HL-60/S4 treated with retinoic acid at 250 ng/mL for 4 days and 3 days (cell line): ENCODE measurements around the gene ZNF677.
"Not testable (repeated sequence)": the region's sequence is repeated elsewhere in the genome, so short reads cannot be mapped to it uniquely, and the experiment has no call there.

Source experiments
- in situ Hi-C: fragments of 300-500 bp; cut with MboI; formaldehyde crosslinking; loops from 2 replicates; pipeline ENCODE4 v1.7.0; 2022; ENCODE audit warnings: low sequenced_read_pairs

ZNF677 gene

DNA sequence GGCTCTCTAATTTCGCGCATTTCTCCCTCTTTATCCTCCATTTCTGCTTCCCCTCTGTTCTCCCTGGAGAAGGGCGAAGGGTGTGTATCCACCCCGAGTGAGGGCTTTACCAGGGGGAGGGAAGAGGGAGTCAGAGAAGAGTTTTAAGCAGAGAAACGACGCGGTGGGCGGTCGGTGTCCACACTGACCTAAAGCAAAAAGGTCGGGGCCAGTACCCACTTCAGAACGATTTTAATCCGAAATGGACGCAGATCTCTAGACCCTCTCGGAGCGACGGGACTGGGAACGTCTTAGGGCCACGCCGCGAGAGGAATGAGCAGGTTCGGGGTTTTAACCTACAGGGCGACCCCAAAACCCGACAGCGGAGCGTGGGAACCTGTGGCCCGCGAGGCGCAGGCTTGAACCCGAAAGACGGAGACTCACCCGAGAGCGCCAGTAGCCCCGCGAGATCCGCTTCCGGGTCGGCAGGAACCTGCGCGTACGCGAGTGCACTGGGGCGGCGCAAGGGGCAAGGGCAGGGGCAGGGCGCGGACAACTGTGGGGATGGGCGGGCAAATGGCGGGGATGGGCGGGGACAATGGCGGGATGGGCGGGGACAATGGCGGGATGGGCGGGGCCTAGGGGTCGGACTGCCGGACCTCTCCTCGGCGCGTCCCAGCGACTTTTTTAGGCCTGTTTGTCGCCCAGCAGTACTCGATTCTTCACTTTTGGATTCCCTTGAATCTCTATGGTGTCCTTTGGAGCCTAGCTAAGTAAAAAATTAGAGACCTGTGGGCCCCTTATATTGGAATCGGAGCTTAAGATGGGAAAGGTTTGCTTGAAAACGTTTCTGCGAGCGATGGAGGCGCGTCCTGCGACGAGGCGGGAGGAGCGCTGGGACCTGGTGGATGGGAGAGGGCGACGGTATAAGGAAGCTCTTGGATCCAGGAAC is at the start of gene ZNF677:
Gene ZNF677, minus strand, starts transcription at position 463 of the 931 bp plus-strand sequence. CDS start 3,323 bp downstream, outside the sequence.
- in situ Hi-C loops: no loop called here

DNA sequence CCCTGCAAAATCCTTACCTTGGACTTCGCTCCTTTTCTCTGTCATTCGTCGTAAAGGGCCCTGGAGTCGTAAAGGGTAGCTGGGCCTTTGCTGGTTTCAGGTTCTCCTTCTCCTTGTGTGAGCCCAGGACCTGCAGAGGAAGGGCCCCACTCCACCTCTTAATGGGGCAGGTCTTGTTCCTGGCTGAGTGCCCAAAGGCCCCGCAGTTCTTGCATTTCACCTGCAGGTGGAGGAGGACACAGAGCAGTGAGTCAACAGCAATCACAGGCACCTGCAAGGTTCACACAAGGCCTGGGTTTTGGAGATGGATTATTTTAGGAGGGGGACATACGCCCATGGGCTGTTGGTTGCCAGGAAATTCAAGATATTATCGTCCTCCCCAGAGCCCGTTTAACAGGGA is 46.7 kb upstream of the ZNF677 start:
- in situ Hi-C loops: not testable (repeated sequence)

GRCh38 chr19:53294786-53295441 is 40.2 kb upstream of the ZNF677 start:
- in situ Hi-C loops: no loop called here

DNA sequence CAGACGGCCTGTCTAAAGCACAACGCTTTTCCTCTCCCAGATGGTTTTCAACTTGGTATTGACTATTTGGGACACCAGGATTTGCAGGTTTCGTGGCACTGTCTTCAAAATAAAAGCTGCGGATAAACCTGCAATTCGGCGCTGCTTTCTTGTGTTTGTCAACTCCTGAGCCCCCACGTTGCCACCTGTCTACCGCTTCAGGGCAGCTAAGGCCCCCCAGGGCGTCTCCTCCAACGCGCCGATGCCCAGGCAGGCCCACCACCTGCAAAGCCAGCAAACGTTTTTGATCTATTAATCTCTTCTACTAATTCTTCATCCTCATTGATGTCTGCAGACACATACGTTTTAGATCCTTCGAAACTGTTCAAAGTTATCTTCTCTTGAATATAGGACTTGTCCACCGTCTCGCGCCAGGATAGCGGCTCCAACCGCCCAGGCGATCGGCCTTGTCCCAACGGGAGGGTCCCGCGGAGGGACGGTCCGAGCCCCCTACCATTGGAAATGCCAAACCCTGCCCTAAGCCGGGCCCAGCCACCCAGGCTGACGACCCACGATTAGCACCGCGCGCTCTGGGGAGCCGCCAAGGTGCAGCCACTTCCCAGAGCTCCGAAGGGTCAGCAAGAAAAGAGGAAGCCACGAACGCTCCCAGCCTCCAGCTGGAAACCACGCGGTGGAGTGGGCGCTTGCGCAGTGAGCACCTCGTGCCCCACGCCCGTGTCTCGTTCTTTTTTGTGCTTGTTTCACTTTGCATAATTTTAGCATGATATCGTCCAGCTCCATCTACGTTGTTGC is 36.3 kb upstream of the ZNF677 start:
- in situ Hi-C loops: no loop called here

- in situ Hi-C loops: no loop called here
Measured at GRCh38 chr19:53285087-53285486, 30.4 kb upstream of the ZNF677 start.

GRCh38 chr19:53281947-53282346 is 27.3 kb upstream of the ZNF677 start:
- in situ Hi-C loops: not testable (repeated sequence)

GRCh38 chr19:53275480-53275879 is 20.8 kb upstream of the ZNF677 start:
- in situ Hi-C loops: no loop called here

DNA sequence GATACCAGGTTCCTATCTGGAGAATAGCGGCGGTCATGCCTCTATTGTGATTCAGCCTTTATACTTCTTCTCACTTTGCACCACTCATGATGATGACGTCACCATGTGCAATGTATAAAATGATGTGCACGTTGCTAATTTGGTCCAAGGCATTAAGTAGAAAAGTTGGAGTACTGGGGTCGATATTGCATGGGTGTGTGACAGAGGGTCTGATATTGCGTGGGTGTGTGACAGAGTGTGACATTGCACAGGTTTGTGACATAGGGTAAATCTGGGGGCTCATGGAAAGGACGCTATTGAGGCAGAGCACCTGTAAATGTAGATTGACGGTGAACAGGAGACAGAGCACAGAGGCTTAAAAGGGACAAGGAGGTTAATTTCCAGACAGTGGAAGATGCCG is 17.4 kb upstream of the ZNF677 start:
- in situ Hi-C loops: no loop called here

DNA sequence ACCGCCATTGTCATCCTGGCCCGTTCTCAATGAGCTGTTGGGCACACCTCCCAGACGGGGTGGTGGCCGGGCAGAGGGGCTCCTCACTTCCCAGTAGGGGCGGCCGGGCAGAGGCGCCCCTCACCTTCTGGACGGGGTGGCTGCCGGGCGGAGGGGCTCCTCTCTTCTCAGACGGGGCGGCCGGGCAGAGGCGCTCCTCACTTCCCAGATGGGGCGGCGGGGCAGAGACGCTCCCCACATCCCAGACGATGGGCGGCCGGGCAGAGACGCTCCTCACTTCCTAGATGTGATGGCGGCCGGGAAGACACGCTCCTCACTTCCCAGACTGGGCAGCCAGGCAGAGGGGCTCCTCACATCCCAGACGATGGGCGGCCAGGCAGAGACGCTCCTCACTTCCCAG is 15.2 kb upstream of the ZNF677 start:
- in situ Hi-C loops: not testable (repeated sequence)

GRCh38 chr19:53267623-53268022 is 12.9 kb upstream of the ZNF677 start, which contains the start of gene VN1R4:
Gene VN1R4 (minus strand): TSS chr19:53267723. CDS start chr19:53267665, 58 bp downstream.
- in situ Hi-C loops: not testable (repeated sequence)

DNA sequence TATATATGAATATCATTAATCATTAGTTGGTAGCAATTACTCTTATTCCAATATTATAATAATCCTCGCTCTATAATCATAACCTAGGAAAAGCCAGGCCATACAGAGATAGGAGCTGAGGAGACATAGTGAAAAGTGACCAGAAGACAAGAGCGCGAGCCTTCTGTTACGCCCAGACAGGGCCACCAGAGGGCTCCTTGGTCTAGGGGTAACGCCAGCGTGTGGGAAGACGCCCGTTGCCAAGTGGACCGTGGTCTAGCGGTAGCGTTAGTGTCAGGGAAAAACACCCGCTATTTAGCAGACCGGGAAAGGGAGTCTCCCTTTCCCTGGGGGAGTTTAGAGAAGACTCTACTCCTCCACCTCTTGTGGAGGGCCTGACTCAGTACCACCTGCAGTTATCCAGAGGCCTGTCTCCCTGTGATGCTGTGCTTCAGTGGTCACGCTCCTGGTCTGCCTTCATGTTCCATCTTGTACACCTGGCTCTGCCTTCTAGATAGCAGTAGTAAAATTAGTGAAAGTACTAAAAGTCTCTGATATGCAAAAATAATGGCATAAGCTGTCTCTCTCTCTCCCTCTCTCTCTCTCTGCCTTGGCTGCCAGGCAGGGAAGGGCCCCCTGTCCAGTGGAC is 3.2 kb upstream of the ZNF677 start, which contains the start of gene VN1R2:
Gene VN1R2, plus strand, starts transcription at position 578 of the 628 bp plus-strand sequence. CDS start 84 bp downstream, outside the sequence.
- in situ Hi-C loops: not testable (repeated sequence)

DNA sequence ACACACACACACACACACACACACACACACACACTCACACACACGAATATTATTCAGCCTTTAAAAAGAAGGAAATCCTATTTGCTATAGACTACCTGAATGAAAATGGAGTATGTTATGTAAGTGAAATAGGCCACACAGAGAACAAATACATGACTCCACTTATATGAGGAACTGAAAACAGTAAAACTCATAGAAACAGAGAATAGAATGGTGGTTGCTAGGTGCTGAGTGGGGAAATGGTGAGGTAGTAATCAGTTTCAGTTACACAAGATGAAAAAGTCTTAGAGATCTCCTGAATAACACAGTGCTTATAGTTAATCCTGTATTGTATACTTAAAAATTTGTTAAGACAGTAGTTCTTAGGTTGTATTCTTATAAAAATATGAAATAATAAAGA is 8.2 kb downstream of the ZNF677 start:
- in situ Hi-C loops: no loop called here

DNA sequence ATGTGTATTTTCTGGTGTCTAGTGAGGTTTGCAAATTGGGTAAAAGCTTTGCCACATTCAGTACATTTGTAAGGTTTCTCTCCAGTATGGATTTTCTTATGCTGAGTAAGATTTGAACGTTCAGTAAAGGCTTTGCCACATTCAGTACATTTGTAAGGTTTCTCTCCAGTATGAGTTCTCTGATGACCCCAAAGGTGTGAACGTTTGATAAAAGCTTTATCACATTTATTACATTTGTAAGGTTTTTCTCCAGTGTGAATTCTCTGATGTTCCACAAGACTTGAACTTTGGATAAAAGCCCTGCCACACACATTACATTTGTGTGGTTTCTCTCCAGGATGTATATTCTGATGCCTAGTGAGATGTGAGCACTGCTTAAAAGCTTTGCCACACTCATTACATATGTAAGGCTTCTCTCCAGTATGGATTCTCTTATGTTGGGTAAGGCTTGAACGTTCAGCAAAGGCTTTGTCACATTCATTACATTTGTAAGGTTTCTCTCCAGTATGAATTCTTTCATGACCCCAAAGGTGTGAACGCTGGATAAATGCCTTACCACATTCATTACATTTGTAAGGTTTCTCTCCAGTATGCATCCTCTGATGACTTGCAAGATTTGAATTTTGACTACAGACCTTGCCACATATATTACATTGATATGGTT is 17.4 kb downstream of the ZNF677 start:
- in situ Hi-C loops: no loop called here

- in situ Hi-C loops: no loop called here
Measured at GRCh38 chr19:53224606-53225005, 30.1 kb downstream of the ZNF677 start.

DNA sequence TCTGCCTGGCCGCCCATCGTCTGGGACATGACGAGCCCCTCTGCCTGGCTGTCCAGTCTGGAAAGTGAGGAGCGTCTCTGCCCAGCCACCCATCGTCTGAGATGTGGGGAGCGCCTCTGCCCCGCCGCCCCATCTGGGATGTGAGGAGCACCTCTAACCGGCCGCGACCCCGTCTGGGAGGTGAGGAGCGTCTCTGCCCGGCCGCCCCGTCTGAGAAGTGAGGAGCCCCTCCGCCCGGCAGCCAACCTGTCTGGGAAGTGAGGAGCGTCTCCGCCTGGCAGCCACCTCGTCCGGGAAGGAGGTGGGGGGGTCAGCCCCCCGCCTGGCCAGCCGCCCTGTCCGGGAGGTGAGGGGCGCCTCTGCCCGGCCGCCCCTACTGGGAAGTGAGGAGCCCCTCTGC is 32.0 kb downstream of the ZNF677 start:
- in situ Hi-C loops: not testable (repeated sequence)

DNA sequence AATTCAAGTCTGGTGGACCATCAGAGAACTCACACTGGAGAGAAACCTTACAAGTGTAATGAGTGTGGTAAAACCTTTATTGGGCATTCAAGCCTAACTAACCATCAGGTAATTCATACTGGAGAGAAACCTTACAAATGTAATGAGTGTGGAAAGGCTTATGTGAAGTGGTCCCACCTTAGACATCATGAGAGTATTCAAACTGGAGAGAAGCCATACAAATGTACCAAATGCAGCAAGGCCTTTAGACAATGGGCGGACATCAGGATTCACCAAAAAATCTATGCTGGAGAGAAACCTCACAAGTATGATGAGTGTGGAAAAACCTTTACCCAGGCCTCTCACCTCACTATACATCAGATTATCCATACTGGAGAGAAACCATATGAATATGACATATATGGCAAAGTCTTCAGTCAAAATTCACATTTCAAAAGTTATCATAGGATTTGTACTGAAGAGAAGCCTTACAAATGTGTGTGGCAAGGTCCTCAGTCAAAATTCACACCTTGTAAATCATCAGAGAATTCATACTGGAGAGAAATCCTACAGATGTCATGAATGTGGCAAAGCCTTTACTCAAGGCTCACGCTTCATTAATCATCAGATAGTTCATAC is 41.9 kb downstream of the ZNF677 start:
- in situ Hi-C loops: no loop called here

DNA sequence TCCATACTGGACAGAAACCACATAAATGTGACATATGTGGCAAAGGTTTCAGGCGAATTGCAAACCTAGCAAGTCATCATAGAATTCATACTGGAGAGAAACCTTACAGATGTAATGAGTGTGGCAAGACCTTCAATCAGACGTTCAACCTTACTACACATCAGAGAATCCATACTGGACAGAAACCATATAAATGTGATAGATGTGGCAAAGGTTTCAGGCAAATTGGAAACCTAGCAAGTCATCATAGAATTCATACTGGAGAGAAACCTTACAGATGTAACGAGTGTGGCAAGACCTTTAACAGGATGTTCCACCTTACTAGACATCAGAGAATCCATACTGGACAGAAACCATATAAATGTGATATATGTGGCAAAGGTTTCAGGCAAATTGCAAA is 43.1 kb downstream of the ZNF677 start:
- in situ Hi-C loops: not testable (repeated sequence)

- in situ Hi-C loops: no loop called here
Measured at GRCh38 chr19:53196777-53197396, 57.8 kb downstream of the ZNF677 start.

DNA sequence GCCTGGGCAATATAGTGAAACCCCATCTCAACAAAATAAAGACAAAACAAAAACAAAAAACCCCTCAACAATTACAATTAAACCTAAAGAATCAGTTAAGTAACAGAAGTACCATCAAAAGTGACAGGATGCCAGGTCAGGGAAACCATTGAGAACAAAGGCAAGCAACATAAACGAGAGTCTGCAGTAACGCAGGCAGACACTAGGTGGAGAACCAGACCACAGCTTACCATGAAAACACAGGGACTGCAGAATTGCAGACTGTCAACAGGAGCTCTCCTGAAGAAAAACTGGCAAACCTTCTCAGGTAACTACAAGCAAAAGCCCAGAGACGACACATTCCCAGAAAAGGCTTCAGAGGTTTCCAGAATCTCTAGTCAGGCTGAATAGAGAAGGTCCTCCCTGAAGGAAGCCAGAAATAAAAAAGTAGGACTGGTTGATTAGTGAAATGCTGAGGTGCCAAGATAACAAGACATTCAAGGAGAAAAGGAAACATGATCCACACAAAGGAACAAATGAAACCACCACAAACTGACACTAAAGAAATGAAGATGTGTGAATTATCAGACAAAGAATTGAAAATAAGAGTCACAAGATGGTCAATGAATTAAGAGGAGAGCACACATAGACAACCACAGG is 59.3 kb downstream of the ZNF677 start:
- in situ Hi-C loops: no loop called here
